GM19035 (cell line): Measurements from ENCODE around the gene PRRC2A.

Source experiments
- ATAC-seq: cut with Tn5 transposase; IDR thresholded peaks from one replicate; pipeline ENCODE4 v1.9.1; 2021; ENCODE audit not compliant: unreplicated experiment

The PRRC2A gene

DNA sequence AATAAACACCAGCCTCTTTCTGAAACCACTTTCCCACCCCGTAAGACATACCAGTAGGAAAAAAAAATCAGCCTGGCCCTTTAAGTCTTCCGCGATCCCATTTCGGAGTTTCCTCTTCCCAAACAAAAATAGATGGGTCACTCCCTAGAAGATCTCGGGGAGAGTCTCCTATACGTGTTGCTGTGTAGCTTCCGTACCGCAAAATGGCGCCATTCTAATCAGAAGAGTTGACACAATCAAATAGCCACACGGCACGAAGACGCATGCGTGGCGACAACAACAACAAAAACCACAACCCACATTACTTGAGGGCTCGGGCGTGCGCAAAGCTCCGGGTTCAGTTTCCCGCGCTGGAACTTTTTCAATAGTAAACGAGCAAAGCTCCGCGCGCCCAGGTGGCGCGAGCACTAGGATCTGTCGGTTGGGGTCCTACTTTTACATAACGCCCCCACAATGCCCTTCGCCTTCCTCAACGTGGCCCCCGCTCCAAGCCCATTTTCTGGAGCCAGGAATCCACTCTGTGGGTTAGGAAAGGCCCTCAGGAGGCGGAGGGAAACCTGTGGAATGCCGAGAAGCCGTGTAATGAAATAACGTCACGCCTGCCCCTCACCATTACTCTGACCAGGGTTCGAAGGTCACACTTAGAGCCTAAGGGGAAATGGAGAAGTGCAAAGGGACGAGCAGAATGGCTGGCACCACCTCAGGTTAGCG, 44.4 kb downstream of the PRRC2A start, which contains the start of gene GPANK1:
TSS of gene GPANK1 (minus strand) at position 208 of the 711 bp plus-strand sequence. CDS start 519 bp downstream, outside the sequence.
- peak; percentile 37 for ATAC-seq

DNA sequence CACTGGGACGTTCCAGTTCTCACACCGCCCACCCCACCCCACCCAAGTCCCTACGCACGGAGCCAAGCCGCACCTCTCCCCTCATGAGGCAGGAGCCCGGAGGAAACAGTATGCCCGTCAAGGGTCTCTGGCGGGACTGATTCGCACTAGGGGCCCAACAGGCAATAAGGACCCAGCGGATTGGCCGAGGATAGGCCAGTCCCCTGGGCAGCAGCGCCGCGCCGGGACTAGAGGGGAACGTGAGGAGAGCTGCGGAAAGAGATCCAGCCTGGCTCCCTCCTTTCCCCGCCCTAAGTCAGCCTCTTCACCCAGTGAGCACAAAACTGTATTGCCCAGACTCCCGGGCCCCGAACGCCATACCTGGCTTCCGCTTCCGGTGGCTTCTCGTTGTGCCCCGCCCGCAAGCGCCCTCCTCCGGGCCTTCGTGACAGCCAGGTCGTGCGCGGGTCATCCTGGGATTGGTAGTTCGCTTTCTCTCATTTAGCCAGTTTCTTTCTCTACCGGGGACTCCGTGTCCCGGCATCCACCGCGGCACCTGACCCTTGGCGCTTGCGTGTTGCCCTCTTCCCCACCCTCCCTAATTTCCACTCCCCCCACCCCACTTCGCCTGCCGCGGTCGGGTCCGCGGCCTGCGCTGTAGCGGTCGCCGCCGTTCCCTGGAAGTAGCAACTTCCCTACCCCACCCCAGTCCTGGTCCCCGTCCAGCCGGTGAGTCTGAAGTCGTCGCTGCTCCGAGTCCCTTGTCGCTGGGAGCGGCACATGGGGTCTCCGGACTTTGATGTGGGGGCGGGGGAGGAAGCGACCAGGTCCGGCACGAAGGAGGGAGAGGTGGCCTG, 45.2 kb downstream of the PRRC2A start, which contains the start of gene CSNK2B:
TSS of gene CSNK2B (plus strand) at position 580 of the 836 bp plus-strand sequence. CDS start 752 bp downstream, outside the sequence.
- peak; percentile 81 for ATAC-seq

DNA sequence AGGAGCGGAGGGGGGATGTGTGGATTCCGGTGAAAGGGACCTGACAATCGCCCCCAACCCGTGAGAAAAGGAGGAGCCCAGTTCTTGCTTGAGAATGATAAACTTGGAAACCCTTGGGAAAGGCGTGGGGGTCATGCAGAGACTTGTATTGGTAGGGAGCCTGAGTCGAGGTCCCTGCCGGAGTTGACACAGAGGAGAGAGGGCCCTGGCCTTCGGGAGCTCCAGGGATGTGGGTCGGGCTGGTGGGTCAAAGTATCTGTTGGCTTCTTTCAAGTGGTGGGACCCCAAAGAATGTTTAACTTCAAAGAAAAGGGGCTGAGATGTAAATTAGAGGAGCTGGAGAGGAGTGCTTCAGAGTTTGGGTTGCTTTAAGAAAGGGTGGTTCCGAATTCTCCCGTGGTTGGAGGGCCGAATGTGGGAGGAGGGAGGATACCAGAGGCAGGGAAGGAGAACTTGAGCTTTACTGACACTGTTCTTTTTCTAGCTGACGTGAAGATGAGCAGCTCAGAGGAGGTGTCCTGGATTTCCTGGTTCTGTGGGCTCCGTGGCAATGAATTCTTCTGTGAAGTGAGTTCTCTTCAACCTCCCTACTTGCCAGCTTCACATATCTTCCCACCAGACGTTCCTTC, 45.9 kb downstream of the PRRC2A start:
- ATAC-seq, result no peak

DNA sequence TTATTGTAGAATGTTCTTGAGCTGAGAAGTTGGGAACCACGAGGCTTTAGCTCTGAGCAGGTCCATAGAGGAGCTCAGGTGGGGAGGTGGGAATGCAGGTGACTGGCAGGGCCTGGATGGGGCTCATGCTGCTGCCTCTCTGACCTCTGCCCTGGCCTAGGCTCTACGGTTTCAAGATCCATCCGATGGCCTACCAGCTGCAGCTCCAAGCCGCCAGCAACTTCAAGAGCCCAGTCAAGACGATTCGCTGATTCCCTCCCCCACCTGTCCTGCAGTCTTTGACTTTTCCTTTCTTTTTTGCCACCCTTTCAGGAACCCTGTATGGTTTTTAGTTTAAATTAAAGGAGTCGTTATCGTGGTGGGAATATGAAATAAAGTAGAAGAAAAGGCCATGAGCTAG, 49.2 kb downstream of the PRRC2A start, which contains the start of gene LY6G5B:
TSS of gene LY6G5B (plus strand) at position 301 of the 400 bp plus-strand sequence. CDS start 975 bp downstream, outside the sequence.
- no peak for ATAC-seq

DNA sequence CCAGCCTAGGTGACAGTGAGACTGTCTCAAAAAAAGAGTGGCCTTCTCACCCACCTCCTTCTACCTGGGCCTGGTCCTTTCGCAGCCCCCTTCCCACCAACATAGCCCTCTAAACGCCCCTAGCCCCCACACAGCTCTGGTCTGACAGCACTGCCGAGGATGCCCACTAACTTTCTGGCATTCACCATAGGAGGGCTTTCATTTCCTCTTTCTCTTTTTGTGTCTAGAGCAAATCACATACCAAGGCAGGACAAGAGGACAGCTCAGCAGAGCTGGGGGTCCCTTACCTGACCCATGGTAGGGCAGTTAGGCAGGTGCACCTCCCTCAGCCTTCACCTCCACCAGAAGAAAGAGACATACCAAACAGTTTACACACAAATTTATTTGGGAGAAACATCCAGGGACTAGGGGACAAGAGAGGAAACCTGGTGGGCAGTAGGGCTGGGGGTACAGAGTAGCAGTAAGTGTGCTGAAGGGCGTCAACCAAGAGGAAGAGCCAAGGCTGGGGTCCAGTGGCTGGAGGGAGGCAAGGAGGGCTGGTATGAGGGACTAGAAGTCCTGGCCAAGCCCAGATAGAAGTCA, 55.9 kb downstream of the PRRC2A start:
- ATAC-seq, result no peak

DNA sequence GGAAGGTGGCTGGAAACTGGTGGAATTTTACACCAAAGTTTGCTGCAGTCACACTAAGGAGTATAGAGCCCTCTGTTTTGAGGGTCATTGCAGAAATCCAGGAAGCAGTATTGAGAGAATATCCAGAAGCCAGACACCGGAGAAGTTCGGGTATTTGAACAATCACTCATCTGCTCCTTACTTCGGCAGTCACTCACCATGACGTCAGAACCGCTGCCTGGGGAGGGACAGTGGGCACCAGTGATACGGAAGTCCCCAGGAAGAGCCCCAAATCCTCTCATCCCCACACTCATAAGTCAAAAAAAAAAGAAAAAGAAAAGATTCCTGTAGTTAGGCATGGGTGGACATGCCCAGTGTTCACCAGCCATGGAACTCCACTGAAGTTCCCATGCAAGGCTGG, 56.4 kb downstream of the PRRC2A start:
- ATAC-seq, result no peak

DNA sequence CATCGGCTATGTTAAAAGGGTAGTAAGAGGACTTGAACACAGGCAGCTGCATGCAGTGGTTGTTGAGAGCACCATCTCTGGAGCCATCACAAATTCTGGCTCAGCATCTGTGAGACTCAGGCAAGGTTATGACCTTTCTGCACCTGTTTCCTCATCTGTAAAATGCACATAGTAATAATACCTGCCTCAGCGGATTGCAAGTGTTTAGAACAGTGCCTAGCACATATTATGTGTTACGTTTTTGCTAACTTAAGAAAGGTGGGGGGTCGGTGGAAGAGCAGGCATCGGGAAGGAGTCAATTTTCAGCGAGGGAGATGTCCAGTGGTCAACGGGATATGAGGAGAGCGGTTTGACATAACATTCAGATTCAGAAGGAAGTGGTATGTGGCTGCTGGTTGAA, 57.4 kb downstream of the PRRC2A start:
- no peak for ATAC-seq

DNA sequence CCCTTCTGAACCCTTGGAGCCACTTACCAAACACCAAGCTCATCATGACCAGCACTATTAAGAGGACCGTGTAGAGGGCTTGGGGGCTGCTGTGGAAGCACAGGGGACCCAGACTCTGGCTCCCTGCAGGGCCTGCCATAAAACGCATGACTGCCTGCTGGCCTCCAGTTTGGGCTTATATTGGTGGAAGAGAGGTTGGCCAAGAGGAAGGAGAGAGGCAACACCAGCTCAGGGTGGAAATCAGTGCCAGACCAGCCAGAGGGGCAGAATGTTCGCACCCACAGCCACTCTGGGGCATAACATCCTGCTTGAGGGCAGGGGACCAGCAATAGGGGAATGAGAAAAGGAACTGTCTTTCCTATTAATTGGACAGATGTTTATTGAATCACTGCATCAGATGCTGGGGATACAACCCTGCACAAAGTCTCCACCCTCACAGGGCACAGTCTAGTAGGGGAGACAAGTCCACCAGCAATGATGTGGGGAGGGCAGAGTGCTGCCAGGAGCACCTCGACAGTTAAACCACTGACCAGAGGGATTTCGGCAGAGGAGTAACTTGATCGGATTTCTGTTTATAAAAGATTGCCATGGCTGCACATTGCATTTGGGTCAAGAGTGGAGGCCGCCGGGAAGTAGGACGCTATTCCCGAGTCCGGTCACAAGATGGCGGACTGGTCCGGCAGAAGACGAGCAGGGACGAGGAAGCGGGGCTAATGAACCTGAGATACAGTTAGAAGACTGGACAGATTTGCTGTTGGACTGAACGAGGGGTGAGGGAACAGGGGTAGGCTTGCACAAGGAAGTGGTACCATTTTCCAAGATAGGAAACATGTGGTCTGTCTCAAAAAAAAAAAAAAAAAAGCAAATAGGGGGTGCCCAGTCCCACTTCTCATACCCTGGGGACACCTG, 60.0 kb downstream of the PRRC2A start, which contains the start of gene LY6G5C:
TSS of gene LY6G5C (minus strand) at position 842 of the 909 bp plus-strand sequence. CDS start at position 148, 694 bp downstream.
- ATAC-seq, result no peak

DNA sequence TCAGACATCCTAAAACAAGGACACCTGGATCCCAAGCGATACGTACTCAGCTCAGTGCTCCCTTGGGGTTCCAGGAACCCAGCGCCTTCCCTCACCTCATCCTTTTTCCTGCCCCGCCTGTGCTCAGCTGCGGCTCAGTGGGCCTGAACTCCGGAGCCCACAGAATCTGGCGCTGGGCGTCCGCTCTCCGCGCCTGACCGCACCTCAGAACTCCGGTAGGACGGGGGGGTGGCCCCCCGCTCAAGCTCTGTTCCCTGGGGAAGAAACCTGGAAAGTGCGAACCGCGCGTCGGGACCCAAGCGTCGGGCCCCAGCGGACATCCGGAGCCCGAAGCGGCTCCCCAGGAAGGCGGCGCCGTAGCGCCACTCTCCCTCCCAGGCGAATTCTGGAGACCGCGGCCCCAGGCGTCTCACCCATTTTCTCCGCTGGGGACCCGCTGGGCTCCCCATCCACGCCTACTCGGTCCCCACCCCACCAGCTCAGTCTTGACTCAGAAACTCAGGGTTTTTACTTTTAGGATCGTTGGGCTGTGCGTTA, 60.7 kb downstream of the PRRC2A start:
- no peak for ATAC-seq

DNA sequence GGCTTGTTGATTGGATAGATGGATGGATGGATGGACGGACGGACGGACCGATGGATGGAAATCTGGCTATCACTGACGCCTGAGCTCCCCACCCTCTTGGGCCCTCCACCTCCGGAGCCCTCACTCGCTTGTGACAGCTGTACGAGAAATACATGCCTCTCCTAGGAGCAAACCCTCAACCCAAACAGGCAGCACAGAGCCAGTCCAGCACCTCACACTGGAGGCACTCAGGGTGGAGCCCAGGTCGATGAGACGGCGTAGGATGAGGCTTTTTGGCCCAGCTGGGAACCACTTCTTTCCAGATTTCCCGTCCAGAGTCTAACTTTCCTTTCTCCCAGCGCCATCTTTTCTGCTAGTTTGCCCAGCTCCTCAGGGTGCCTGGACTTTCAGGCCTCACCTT, 63.1 kb downstream of the PRRC2A start:
- no peak for ATAC-seq

DNA sequence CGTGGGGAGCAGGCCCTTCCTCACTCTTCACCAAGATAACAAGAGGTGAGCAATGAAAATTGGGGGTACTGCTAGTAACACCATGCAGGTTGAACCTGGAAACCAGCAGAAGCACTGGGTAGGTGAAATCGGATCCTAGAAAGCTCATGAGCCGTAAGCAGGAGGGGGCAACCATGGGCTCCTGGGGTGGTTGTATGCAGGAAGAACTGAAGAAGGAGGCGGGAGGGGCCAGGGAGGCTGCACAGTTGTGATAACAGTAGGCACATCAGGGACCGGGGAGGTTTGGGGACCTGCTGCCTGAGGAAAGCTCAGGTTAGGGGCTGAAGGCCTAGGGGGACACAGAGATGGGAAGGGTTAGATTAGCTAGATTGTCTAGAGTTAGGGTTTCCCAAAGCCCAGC, 66.0 kb downstream of the PRRC2A start:
- ATAC-seq, result no peak

DNA sequence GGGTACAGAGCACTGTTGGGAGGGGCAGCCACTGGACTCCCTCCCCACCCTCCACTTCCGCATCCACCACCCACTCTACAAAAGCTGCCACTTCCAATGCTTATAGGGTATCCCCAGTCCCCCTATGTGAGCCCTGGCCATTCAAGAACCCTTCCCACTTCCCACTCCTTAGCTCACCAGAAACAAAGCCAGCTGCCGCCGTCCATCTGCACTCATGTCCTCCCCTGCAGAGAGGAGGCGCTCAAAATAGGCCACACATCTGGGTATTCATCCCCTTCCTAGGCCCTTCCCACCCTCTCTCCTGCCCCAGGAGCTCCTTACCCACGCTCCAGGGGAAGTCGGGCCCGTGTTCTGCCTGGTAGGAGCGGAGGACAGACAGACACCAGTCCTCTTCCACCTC, 66.8 kb downstream of the PRRC2A start:
- no peak for ATAC-seq
